T-cell (primary cell): ENCODE results near the gene FLNB. TPM values are rescaled to one million over a fixed set of nuclear protein-coding genes. Genes with fewer than 3 reads are reported as not detected.
"Not testable (repeated sequence)": the region's sequence is repeated elsewhere in the genome, so short reads cannot be mapped to it uniquely, and the experiment has no call there.

Experiments used
- ATAC-seq, 4 experiments: fragments of 200-7000 bp in 3 of 4; fragments of 150-1000 bp in 1 of 4; cut with Tn5 transposase; replicated peaks in 1 of 4; 1 replicate in 3 of 4; 2 replicates in 1 of 4; pipeline ENCODE4 v1.10.0; 2021; ENCODE audit warnings: moderate library complexity in 3 of 4, mild to moderate bottlenecking in 2 of 4, moderate number of reproducible peaks in 1 of 4
- CTCF ChIA-PET, 2 donors: fragments of 300-600 bp; sonication (Branson Sonifier 250); formaldehyde crosslinking; loops; one replicate each; lab custom pipeline; 2022; ENCODE audit warnings: antibody characterized with exemption in 2 of 2; lab: Charles Lee
- POLR2A ChIA-PET, 2 donors: fragments of 300-600 bp; sonication (Branson Sonifier 250); formaldehyde crosslinking; loops; one replicate each; lab custom pipeline; 2022; ENCODE audit warnings: antibody characterized with exemption in 2 of 2; lab: Charles Lee
- DNase-seq, 35 experiments: peaks; one replicate each; pipeline versions ENCODE4 v3.0.0 to v3.0.0-alpha.2; 2013 to 2023
- H3K27ac ChIP-seq: one replicate; pipeline ENCODE4 v1.5.1; 2013; ENCODE audit warnings: low read length
- H3K27me3 ChIP-seq, 2 experiments: replicated peaks in 1 of 2; 1 replicate in 1 of 2; 2 replicates in 1 of 2; pipeline versions ENCODE4 v1.6.1 to v1.7.0; 2013; ENCODE audit warnings: low read length in 1 of 2, mixed read lengths in 1 of 2; ENCODE audit not compliant: control insufficient read depth in 2 of 2, insufficient read depth in 2 of 2; ENCODE audit errors: extremely low read depth in 1 of 2
- H3K36me3 ChIP-seq, 2 donors: 1 replicate in 1 of 2; 2 replicates in 1 of 2; pipeline versions ENCODE4 v1.6.1 to v1.7.0; 2013; ENCODE audit warnings: low read length in 1 of 2; ENCODE audit not compliant: control insufficient read depth in 2 of 2, insufficient read depth in 1 of 2; ENCODE audit errors: extremely low read depth in 1 of 2
- H3K4me1 ChIP-seq, 2 experiments: 1 replicate in 1 of 2; 2 replicates in 1 of 2; pipeline versions ENCODE4 v1.6.1 to v1.7.0; 2013; ENCODE audit warnings: low read length in 2 of 2, mixed read lengths in 1 of 2; ENCODE audit not compliant: insufficient read depth in 2 of 2, control insufficient read depth in 1 of 2; ENCODE audit errors: extremely low read depth in 1 of 2
- H3K4me3 ChIP-seq, 2 donors: 1 replicate in 1 of 2; 2 replicates in 1 of 2; pipeline versions ENCODE4 v1.5.1 to v1.7.0; 2013; ENCODE audit warnings: mild to moderate bottlenecking in 2 of 2, low read length in 1 of 2, moderate library complexity in 1 of 2; ENCODE audit not compliant: control insufficient read depth in 1 of 2; ENCODE audit errors: extremely low read depth in 1 of 2
- H3K9me3 ChIP-seq: 2 replicates; pipeline ENCODE4 v1.7.0; 2013
- H3K27ac Mint-ChIP-seq, 2 donors: one replicate each; pipeline ENCODE4 v1.8.0; 2020 to 2021; ENCODE audit warnings: mild to moderate bottlenecking in 2 of 2, mixed read lengths in 2 of 2
- H3K27me3 Mint-ChIP-seq, 2 donors: one replicate each; pipeline ENCODE4 v1.8.0; 2021 to 2022; ENCODE audit warnings: mixed read lengths in 2 of 2
- H3K36me3 Mint-ChIP-seq: one replicate; pipeline ENCODE4 v1.8.0; 2021; ENCODE audit warnings: mixed read lengths
- H3K4me1 Mint-ChIP-seq, 3 donors: one replicate each; pipeline ENCODE4 v1.8.0; 2020 to 2022; ENCODE audit warnings: mixed read lengths in 3 of 3, mild to moderate bottlenecking in 1 of 3
- H3K4me3 Mint-ChIP-seq, 3 donors: one replicate each; pipeline ENCODE4 v1.8.0; 2020 to 2022; ENCODE audit warnings: mild to moderate bottlenecking in 3 of 3, mixed read lengths in 3 of 3, moderate library complexity in 3 of 3
- H3K9me3 Mint-ChIP-seq, 3 donors: one replicate each; pipeline ENCODE4 v1.8.0; 2020 to 2022; ENCODE audit warnings: mixed read lengths in 3 of 3
- WGBS: methylation state at CpG from one replicate; pipeline ENCODE4 v1.1.5; 2013; ENCODE audit warnings: missing lambda C conversion rate; ENCODE audit not compliant: insufficient coverage; 5-methylcytosine and 5-hydroxymethylcytosine counted together
- total RNA-seq, 35 experiments: library from RNA in 6 of 35; stranded (reverse) in 6 of 35; fragments of 120-200 nt in 1 of 35; gene quantifications; one replicate each; pipeline versions ENCODE4 v1.2.1 to v1.2.4 and lab custom pipeline; 2013 to 2026

The FLNB gene
- total RNA-seq, 5 donors from 2014 or later (not counting 1 experiment from before 2014, with no cell fraction given) = 37.0 to 79.7 (median 39.4) TPM

GRCh38 chr3:58044691-58045483 lies 36.7 kb downstream of the FLNB start:
- ChIA-PET CTCF (no interaction called here), POLR2A (interaction anchor here in 1 of 2 donors (0.7 kb wide), 1 partner anchor 34 kb away, joined by 14 read pairs; no protein-coding TSS in a partner anchor)
- peaks cover 10% of the 10 kb centered on the region for H3K36me3 Mint-ChIP-seq
- Histone ChIP-seq H3K4me3 (no peak overlapping the region), H3K27me3 (no peaks in the 10 kb centered on the region), H3K4me1 (peaks cover 5 to 24% of the 10 kb centered on the region in 2 experiments), H3K36me3 (no peaks in the 10 kb centered on the region), H3K27ac (no peak overlapping the region), H3K9me3 (no peaks in the 10 kb centered on the region)
- 75% methylated on average over 4 of the region's 7 CpGs for WGBS
- H3K9me3 Mint-ChIP-seq = no peaks in the 10 kb centered on the region
- ATAC-seq = no peak
- no peak for DNase-seq
- H3K4me1 Mint-ChIP-seq = peaks cover 47 to 76% (median 60%) of the 10 kb centered on the region in 3 donors
- H3K4me3 Mint-ChIP-seq = no peak overlapping the region
- H3K27ac Mint-ChIP-seq = no peak overlapping the region
- H3K27me3 Mint-ChIP-seq = no peaks in the 10 kb centered on the region

GRCh38 chr3:58047826-58048225 lies 39.6 kb downstream of the FLNB start:
- Histone ChIP-seq H3K4me1 (peaks cover 0 to 9% of the 10 kb centered on the region in 2 experiments), H3K9me3 (no peaks in the 10 kb centered on the region), H3K27me3 (no peaks in the 10 kb centered on the region), H3K36me3 (no peaks in the 10 kb centered on the region), H3K27ac (no peak overlapping the region), H3K4me3 (no peak overlapping the region)
- peaks cover 12% of the 10 kb centered on the region for H3K36me3 Mint-ChIP-seq
- POLR2A ChIA-PET = interaction anchor here in 1 of 2 donors (0.6 kb wide), 1 partner anchor 250 kb away, joined by 3 read pairs; no protein-coding TSS in a partner anchor
- CTCF ChIA-PET = no interaction called here
- H3K4me3 Mint-ChIP-seq = no peak overlapping the region
- H3K27me3 Mint-ChIP-seq = no peaks in the 10 kb centered on the region
- no peak for ATAC-seq
- peaks cover 40 to 63% (median 41%) of the 10 kb centered on the region in 3 donors for H3K4me1 Mint-ChIP-seq
- H3K27ac Mint-ChIP-seq = no peak overlapping the region
- H3K9me3 Mint-ChIP-seq = no peaks in the 10 kb centered on the region
- DNase-seq = no peak
- WGBS = 90% methylated on average over 3 of the region's 5 CpGs

GRCh38 chr3:58048301-58048700 lies 40.1 kb downstream of the FLNB start:
- ChIA-PET CTCF (no interaction called here), POLR2A (interaction anchor here in 1 of 2 donors (0.5 kb wide), 1 partner anchor 33 kb away, joined by 5 read pairs; no protein-coding TSS in a partner anchor)
- H3K36me3 ChIP-seq = no peaks in the 10 kb centered on the region
- DNase-seq (no peak), ATAC-seq (no peak)
- Mint-ChIP-seq H3K27ac (no peak overlapping the region), H3K36me3 (peaks cover 12% of the 10 kb centered on the region), H3K4me1 (peaks cover 39 to 58% (median 40%) of the 10 kb centered on the region in 3 donors), H3K9me3 (no peaks in the 10 kb centered on the region), H3K4me3 (no peak overlapping the region), H3K27me3 (no peaks in the 10 kb centered on the region)
- H3K27me3 ChIP-seq = no peaks in the 10 kb centered on the region
- H3K9me3 ChIP-seq = no peaks in the 10 kb centered on the region
- no peak overlapping the region for H3K27ac ChIP-seq
- H3K4me3 ChIP-seq = no peak overlapping the region
- H3K4me1 ChIP-seq = peaks cover 0 to 9% of the 10 kb centered on the region in 2 experiments
- whole genome bisulfite sequencing = no CpG with 5 or more reads among the region's 4 CpGs

GRCh38 chr3:58049143-58049785 lies 41.0 kb downstream of the FLNB start:
- H3K4me1 Mint-ChIP-seq = peaks cover 33 to 55% (median 34%) of the 10 kb centered on the region in 3 donors
- Histone ChIP-seq H3K4me1 (peaks cover 0 to 5% of the 10 kb centered on the region in 2 experiments), H3K27me3 (no peaks in the 10 kb centered on the region), H3K4me3 (no peak overlapping the region), H3K27ac (no peak overlapping the region), H3K36me3 (no peaks in the 10 kb centered on the region), H3K9me3 (no peaks in the 10 kb centered on the region)
- ATAC-seq (no peak), DNase-seq (no peak)
- H3K27me3 Mint-ChIP-seq = no peaks in the 10 kb centered on the region
- 93% methylated on average over 7 of the region's 10 CpGs for WGBS
- no peak overlapping the region for H3K4me3 Mint-ChIP-seq
- peaks cover 12% of the 10 kb centered on the region for H3K36me3 Mint-ChIP-seq
- ChIA-PET POLR2A (interaction anchor here in 1 of 2 donors (0.5 kb wide), 1 partner anchor 34 kb away, joined by 5 read pairs; no protein-coding TSS in a partner anchor), CTCF (interaction anchor here (0.6 to 0.7 kb wide), 3 partner anchors 9 to 409 kb away, joined by 3 read pairs; no protein-coding TSS in a partner anchor)
- H3K9me3 Mint-ChIP-seq = no peaks in the 10 kb centered on the region
- no peak overlapping the region for H3K27ac Mint-ChIP-seq

GRCh38 chr3:58051196-58051595 lies 43.0 kb downstream of the FLNB start:
- peaks cover 31 to 47% (median 35%) of the 10 kb centered on the region in 3 donors for H3K4me1 Mint-ChIP-seq
- H3K9me3 Mint-ChIP-seq = no peaks in the 10 kb centered on the region
- DNase-seq (no peak), ATAC-seq (no peak)
- H3K4me3 Mint-ChIP-seq = no peak overlapping the region
- Histone ChIP-seq H3K36me3 (no peaks in the 10 kb centered on the region), H3K27me3 (no peaks in the 10 kb centered on the region), H3K27ac (no peak overlapping the region), H3K9me3 (no peaks in the 10 kb centered on the region), H3K4me1 (peaks cover 0 to 3% of the 10 kb centered on the region in 2 experiments), H3K4me3 (no peak overlapping the region)
- H3K36me3 Mint-ChIP-seq = peaks cover 2% of the 10 kb centered on the region
- CTCF ChIA-PET = no interaction called here
- WGBS = no CpG with 5 or more reads among the region's 9 CpGs
- H3K27ac Mint-ChIP-seq = no peak overlapping the region
- POLR2A ChIA-PET = no interaction called here
- no peaks in the 10 kb centered on the region for H3K27me3 Mint-ChIP-seq

- H3K36me3 Mint-ChIP-seq, H3K27ac Mint-ChIP-seq, H3K36me3 ChIP-seq, H3K27me3 ChIP-seq, H3K4me1 ChIP-seq, H3K27ac ChIP-seq, POLR2A ChIA-PET, ATAC-seq, DNase-seq, H3K9me3 Mint-ChIP-seq, H3K9me3 ChIP-seq, H3K4me3 ChIP-seq, H3K4me3 Mint-ChIP-seq, H3K27me3 Mint-ChIP-seq, CTCF ChIA-PET: not testable (repeated sequence)
- H3K4me1 Mint-ChIP-seq = peaks cover 31 to 43% (median 33%) of the 10 kb centered on the region in 3 donors
- WGBS = 96% methylated on average over 8 of the region's 15 CpGs
Observed at GRCh38 chr3:58051658-58052261, 43.5 kb downstream of the FLNB start.
